ENCODE data around the gene ATP9B.

Gene ATP9B

GRCh38 chr18:79336556-79337142 is 267.5 kb downstream of the ATP9B start:
- no peak for DNase-seq

DNA sequence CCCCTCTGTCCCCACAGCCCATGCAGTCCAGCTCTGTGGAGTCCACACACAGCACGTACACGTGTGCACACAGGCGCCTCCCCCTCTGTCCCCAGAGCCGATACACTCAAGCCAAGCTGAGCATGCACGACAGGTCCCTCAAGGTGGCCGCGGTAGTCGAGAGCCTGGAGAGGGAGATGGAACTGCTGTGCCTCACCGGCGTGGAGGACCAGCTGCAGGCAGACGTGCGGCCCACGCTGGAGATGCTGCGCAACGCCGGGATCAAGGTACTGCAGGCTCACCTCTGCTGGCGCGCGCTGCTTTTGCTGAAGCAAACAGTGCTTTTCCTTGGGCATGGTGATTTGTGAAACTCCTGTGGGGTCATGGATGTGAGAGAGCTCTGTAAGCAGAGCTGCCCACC is 268.0 kb downstream of the ATP9B start:
- DNase-seq = no peak

DNA sequence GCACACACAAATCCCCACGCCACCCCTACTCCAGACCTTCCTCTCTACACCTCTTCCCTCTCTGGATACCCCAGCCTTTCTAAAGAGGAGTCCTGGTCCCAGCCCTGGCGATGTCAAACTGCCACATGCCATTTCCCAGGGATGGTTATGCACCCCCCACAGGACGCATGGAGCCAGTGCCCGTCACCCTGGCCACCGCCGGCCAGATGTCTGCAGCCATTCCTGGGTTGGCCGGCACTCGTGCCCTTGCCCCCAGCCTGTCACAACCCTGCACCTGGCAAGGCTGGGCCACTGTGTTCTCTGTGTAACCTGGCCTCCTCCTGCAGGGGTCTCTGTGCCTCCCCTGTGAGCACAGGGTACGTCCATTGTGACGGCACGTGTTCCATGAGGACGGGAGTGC is 268.4 kb downstream of the ATP9B start:
- no peak for DNase-seq

GRCh38 chr18:79339094-79339908 is 270.1 kb downstream of the ATP9B start:
- no peak for DNase-seq

DNA sequence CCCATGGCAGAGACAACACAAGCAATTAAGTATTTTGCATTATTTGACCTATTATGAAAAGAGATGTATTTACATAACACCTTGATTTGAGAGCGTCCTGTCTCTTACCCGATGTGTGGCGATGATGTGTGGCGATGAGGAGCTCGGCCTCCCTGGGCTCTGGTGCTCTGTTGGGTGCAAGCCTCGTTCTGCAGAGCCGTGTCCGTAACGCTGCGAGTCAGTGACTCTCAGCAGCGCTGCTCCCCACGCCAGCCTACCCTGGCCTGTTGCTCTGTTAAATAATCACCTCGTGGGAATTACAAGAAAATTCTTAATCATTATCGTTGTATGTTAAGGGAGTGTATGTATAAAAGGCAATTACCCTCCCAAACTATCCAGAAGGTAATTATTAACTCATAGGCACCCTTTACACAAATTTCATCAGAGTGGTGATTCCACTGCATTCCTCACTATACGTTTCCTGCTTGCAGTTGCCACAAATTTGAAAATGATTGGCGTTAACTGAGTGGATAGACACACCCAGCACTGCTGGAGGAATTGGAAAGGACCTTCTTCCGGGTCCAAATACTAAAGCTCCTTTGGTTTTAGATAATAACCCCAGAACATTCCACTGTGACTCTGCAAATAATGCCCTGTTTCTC is 274.5 kb downstream of the ATP9B start:
- no peak for DNase-seq

GRCh38 chr18:79344208-79344581 is 275.0 kb downstream of the ATP9B start:
- no peak for DNase-seq

GRCh38 chr18:79345366-79345765 is 276.2 kb downstream of the ATP9B start:
- no peak for DNase-seq

DNA sequence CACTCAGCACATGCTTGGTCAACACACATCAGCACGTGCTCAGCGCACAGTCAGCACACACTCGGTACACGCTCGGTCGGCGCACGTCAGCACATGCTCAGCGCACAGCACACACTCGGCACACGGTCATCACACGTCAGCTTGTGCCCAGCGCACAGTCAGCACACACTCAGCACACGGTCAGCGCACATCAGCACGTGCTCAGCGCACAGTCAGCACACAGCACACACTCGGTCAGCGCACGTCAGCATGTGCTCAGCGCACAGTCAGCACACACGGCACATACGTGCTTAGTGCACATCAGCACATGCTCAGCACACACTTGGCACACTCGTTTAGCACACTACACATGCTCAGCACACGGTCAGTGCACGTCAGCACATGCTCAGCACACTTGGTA is 276.8 kb downstream of the ATP9B start:
- no peak for DNase-seq

DNA sequence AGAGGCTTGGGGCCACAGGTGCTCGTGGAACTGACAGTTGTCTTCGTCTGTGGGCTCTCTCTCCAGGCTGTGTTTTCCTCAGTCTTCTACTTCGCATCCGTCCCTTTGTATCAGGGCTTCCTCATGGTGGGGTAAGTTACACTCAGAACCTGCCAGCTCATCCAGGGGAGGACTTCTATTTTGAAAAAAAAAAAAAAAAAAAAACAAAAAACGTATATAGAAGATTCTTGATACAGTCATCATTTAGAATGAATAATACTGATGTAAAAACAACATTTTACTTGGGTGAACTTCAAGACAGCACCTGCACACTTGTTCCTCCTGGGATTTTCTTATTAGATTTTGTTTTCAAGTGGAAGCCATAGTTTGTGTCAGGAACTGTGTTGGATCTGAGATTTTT is 278.9 kb downstream of the ATP9B start:
- no peak for DNase-seq

- DNase-seq = no peak
Measured at GRCh38 chr18:79352432-79352831, 283.2 kb downstream of the ATP9B start.

GRCh38 chr18:79353267-79353666 is 284.1 kb downstream of the ATP9B start:
- no peak for DNase-seq

DNA sequence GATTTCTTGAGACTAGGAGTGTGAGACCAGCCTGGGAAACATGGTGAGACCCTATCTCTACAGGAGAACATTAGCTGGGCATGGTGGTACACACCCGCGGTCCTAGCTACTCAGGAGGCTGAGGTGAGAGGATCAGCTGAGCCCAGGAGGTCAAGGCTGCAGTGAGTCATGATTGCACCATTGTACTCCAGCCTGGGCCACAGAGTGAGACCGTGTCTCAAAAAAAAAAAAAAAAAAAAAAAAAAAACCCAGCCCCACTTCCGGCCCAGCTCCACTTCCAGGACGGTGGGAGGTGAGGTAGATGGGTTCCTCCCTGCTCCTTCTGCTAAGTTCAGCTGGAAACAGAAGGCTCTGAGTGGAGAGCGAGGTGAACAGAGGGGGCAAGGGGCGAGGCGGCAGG is 285.2 kb downstream of the ATP9B start:
- DNase-seq = no peak

DNA sequence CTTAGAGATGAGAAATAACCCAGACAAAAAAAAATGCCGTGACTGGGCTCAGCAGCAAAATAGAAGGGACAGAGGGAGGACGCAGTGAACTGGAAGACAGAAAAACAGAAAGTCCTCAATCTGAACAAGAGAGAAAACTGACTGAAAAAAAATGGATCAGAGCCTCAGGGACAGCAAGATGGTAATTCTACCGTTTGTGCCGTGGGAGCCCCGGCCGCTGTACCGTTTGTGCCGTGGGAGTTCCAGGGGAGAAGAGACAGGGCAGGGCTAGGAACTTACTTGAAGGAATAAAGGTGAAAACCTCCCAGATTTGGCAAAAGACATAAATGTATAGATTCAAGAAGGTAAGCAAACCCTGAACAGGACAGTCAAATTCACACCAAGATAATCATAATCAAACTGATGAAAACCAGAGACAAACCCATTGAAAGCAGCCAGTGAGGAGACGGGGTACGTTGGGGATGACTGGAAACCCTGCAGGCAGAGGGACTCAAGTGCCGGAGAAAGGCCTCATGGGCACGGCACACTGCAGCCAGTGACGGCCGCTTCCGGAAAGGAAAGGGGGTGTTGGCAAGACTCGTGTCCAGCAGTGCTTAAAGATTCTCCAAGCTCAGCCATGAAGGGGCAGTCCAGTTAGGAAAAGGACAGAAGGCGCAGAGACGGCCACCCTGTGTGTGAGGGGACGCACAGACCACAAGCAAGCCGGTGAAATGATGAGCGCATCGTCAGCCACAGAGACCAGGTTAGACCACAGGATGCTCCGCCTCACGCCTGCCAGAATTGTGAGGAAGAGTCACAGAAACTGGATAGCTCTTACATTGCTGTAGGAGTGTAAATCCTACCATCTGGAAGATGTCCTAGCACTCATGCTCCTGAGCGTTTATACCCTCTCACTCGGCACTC is 286.5 kb downstream of the ATP9B start:
- no peak for DNase-seq

DNA sequence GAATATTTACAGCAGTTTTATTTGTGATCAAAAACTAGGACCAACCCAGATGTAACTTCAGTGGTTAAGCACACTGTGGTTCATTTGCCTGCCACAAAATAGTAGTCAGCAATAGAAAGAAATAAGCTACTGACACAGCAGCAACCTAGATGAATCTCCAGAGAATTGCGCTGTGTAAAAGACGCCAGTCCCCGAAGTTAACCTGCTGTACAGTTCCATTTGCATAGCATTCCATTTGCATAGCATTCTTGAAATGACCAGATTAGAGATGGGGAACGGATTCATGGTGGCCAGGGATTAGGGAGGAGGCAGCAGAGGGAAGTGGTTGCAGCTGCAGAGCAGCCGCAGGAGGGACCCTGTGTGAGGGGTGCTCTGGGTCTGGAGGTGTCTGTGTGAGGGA is 287.2 kb downstream of the ATP9B start:
- DNase-seq = no peak

DNA sequence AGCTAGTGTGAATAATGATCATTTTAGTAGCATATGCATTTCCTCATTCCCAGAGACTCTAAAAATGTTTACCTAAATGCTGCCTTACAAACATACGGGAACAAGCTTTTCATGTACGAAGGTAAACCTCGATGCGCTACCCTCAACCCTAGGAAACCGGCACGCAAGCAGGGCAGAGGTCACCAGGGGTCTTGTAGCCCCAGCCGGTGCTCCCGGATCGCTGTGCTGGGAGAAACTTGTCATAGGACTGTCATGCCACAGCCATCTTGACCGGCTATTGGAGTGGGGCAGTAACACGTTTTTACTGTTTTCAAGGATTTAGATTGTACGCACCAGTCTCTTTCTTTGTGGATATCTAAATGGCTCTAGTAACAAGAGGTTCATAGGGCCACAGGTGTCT is 291.7 kb downstream of the ATP9B start:
- DNase-seq = no peak

GRCh38 chr18:79361766-79362522 is 292.8 kb downstream of the ATP9B start:
- no peak for DNase-seq

DNA sequence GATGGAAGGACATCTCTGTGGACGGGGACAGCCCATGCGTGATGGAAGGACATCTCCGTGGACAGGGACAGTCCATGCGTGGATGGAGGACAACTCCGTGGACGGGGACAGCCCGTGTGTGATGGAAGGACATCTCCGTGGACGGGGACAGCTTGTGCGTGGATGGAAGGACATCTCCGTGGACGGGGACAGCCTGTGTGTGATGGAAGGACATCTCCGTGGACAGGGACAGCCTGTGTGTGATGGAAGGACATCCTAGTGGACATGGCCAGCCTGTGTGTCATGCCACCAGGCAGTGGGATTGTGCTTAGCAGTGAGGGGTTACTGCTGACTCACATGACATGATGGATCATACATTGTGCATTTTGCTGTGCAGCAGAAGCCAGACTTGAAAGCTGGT is 296.5 kb downstream of the ATP9B start:
- DNase-seq = no peak

DNA sequence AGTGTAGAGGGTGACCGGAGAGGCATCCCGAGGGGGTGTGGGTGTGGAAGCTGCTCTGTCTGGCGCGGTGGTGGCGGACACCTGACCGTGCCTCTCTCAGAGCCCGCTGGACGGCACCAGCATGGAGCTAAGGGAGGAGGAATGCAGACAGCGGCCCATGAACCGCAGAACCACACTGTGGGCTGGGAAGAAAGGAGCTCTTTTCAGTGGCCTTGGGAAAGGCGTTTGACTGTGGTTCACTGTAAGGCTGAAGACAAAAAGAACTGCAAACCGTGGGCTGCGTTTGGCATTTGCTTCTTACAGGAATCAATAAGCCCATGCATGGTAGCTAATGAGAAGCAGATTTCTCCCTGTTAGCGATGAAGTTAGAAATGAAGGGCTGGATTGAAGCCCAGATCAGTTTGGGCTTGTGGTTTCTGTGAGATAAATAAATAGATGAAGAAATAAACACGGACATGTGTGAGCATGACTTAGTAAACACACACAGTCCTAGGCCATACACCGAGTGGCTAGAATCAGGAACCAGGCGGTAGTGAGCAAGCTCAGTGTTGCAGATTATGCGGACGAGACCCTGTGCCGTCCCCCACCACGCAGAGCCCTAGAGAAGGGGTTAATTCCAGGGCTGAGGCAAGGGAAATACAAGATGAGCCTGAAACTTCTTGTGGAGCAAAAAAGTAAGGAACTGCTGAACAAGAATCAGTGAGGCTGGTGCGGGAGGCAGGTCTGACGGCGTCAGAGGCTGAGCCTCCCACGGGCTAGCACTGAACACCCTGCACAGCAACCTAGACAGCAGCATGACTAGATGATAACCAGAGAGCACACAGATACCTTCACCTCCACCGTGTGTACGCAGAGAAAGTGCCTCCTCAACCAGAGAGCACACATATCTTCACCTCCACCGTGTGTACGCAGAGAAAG is 297.2 kb downstream of the ATP9B start:
- no peak for DNase-seq

- no peak for DNase-seq
Measured at GRCh38 chr18:79367480-79367879, 298.3 kb downstream of the ATP9B start.

DNA sequence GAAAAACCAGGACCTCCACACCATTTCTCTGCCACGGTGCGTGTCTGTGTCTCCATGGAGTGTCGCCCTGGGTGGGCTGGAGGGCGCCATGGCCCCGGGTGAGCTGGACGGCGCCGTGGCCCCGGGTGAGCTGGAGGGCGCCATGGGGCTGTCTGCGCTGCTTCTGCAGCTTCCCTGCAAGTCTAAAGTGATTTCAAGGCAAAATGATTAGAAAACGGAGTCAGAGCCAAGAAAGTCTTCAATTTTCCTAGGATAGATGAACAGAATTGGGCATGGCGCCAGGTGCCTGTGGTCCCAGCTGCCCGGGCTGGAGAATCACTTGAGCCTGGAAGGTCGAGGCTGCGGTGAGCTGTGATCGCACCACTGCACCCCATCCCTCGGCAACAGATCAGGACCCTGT is 298.8 kb downstream of the ATP9B start:
- no peak for DNase-seq

GRCh38 chr18:79368681-79369080 is 299.5 kb downstream of the ATP9B start:
- DNase-seq = no peak
